ENCODE results near the gene METTL22.
"Not testable (repeated sequence)": the region's sequence is repeated elsewhere in the genome, so short reads cannot be mapped to it uniquely, and the experiment has no call there.

Gene METTL22

GRCh38 chr16:8632675-8633182 is 11.2 kb downstream of the METTL22 start:
- no peak for DNase-seq

GRCh38 chr16:8634991-8635736 is 13.7 kb downstream of the METTL22 start:
- DNase-seq, result no peak

GRCh38 chr16:8639694-8640093 is 18.2 kb downstream of the METTL22 start:
- no peak for DNase-seq

- no peak for DNase-seq
Measured at GRCh38 chr16:8641671-8642070, 20.2 kb downstream of the METTL22 start.

- DNase-seq, result no peak
Measured at GRCh38 chr16:8642146-8642545, 20.6 kb downstream of the METTL22 start.

GRCh38 chr16:8644211-8645140 is 23.0 kb downstream of the METTL22 start:
- no peak for DNase-seq

GRCh38 chr16:8645141-8645521 is 23.6 kb downstream of the METTL22 start:
- no peak for DNase-seq

- DNase-seq, result no peak
Measured at GRCh38 chr16:8645831-8646230, 24.3 kb downstream of the METTL22 start.

- DNase-seq, result no peak
Measured at GRCh38 chr16:8646326-8647053, 25.0 kb downstream of the METTL22 start.

- no peak for DNase-seq
Measured at GRCh38 chr16:8647721-8648318, 26.3 kb downstream of the METTL22 start.

- no peak for DNase-seq
Measured at GRCh38 chr16:8648877-8649276, 27.4 kb downstream of the METTL22 start.

- no peak for DNase-seq
Measured at GRCh38 chr16:8649829-8650554, 28.5 kb downstream of the METTL22 start.

- DNase-seq, result not testable (repeated sequence)
Measured at GRCh38 chr16:8651958-8652357, 30.5 kb downstream of the METTL22 start.

- peak; percentile 7 for DNase-seq
Measured at GRCh38 chr16:8655184-8655717, 33.8 kb downstream of the METTL22 start.

- DNase-seq, result no peak
Measured at GRCh38 chr16:8656376-8656775, 34.9 kb downstream of the METTL22 start.

GRCh38 chr16:8660841-8661301 is 39.4 kb downstream of the METTL22 start:
- DNase-seq, result peak; percentile 38

GRCh38 chr16:8661703-8662102 is 40.2 kb downstream of the METTL22 start:
- no peak for DNase-seq

- DNase-seq, result no peak
Measured at GRCh38 chr16:8663192-8664089, 41.9 kb downstream of the METTL22 start.

- DNase-seq, result no peak
Measured at GRCh38 chr16:8665529-8665928, 44.0 kb downstream of the METTL22 start.

GRCh38 chr16:8667492-8667891 is 46.0 kb downstream of the METTL22 start:
- no peak for DNase-seq

All from stimulated activated naive CD4-positive, alpha-beta T cell treated with Interleukin-2 at 50 U/mL for 16 hours (primary cell).